CD4-positive, CD25-positive, alpha-beta regulatory T cell (primary cell): ENCODE results near the gene SPTBN2. TPM values are rescaled to one million over a fixed set of nuclear protein-coding genes. Genes with fewer than 3 reads are reported as not detected.
"Not testable (repeated sequence)": the region's sequence is repeated elsewhere in the genome, so short reads cannot be mapped to it uniquely, and the experiment has no call there.

ENCODE experiments used
- ATAC-seq, 2 donors: fragments of 150-1000 bp; cut with Tn5 transposase; one replicate each; pipeline ENCODE4 v1.10.0; 2021; ENCODE audit warnings: low read depth in 2 of 2, moderate number of reproducible peaks in 2 of 2, moderate library complexity in 1 of 2
- DNase-seq, 3 donors: peaks; one replicate each; pipeline versions ENCODE4 v3.0.0 to v3.0.0-alpha.2; 2012 to 2022; ENCODE audit warnings: mixed read lengths in 1 of 3
- H3K27ac ChIP-seq: one replicate; pipeline ENCODE4 v1.7.0; 2013; ENCODE audit warnings: mild to moderate bottlenecking, low read length; ENCODE audit not compliant: insufficient read depth, poor library complexity, severe bottlenecking
- H3K27me3 ChIP-seq: one replicate; pipeline ENCODE4 v1.7.0; 2013; ENCODE audit warnings: low read length; ENCODE audit not compliant: control insufficient read depth, insufficient read depth
- H3K36me3 ChIP-seq: one replicate; pipeline ENCODE4 v1.7.0; 2013; ENCODE audit warnings: mild to moderate bottlenecking, low read length, moderate library complexity; ENCODE audit not compliant: control insufficient read depth, insufficient read depth
- H3K4me1 ChIP-seq: 2 replicates; pipeline ENCODE4 v1.7.0; 2013; ENCODE audit warnings: mild to moderate bottlenecking, low read length; ENCODE audit not compliant: insufficient read depth, control insufficient read depth, poor library complexity, severe bottlenecking
- H3K4me3 ChIP-seq: one replicate; pipeline ENCODE4 v1.7.0; 2013; ENCODE audit warnings: low read depth, mild to moderate bottlenecking, low read length, moderate library complexity
- H3K9me3 ChIP-seq, 2 experiments: 1 replicate in 1 of 2; 2 replicates in 1 of 2; pipeline ENCODE4 v1.7.0; 2013; ENCODE audit warnings: low read length in 2 of 2, mild to moderate bottlenecking in 1 of 2, moderate library complexity in 1 of 2; ENCODE audit not compliant: control insufficient read depth in 2 of 2
- H3K27ac Mint-ChIP-seq, 3 donors: one replicate each; pipeline ENCODE4 v1.8.0; 2020 to 2022; ENCODE audit warnings: mild to moderate bottlenecking in 3 of 3, mixed read lengths in 3 of 3, moderate library complexity in 2 of 3
- H3K27me3 Mint-ChIP-seq: one replicate; pipeline ENCODE4 v1.8.0; 2022; ENCODE audit warnings: mild to moderate bottlenecking, mixed read lengths
- H3K36me3 Mint-ChIP-seq: one replicate; pipeline ENCODE4 v1.8.0; 2020; ENCODE audit warnings: mixed read lengths
- H3K4me1 Mint-ChIP-seq, 4 donors: one replicate each; pipeline ENCODE4 v1.8.0; 2020 to 2022; ENCODE audit warnings: mixed read lengths in 4 of 4, mild to moderate bottlenecking in 1 of 4
- H3K4me3 Mint-ChIP-seq, 4 donors: one replicate each; pipeline ENCODE4 v1.8.0; 2020 to 2022; ENCODE audit warnings: mild to moderate bottlenecking in 4 of 4, mixed read lengths in 4 of 4, moderate library complexity in 3 of 4
- H3K9me3 Mint-ChIP-seq, 7 donors: one replicate each; pipeline ENCODE4 v1.8.0; 2020 to 2022; ENCODE audit warnings: mixed read lengths in 7 of 7, mild to moderate bottlenecking in 3 of 7, moderate library complexity in 2 of 7
- polyA plus RNA-seq, 4 donors: library from polyadenylated mRNA; unstranded; fragments of 300-500 nt; fragmentation: Illumina TruSeq; gene quantifications; one replicate each; pipeline ENCODE4 v1.2.3, GENCODE V29; 2021
- total RNA-seq: library from RNA; stranded (reverse); gene quantifications from one replicate; pipeline ENCODE4 v1.2.3, GENCODE V29; 2022

Gene SPTBN2
- total and polyA plus RNA-seq, 5 donors from 2014 or later: 0.52 TPM; not detected in 4

GRCh38 chr11:66652651-66653050, 76.4 kb downstream of the SPTBN2 start:
- Mint-ChIP-seq H3K4me1 (peaks cover 7 to 48% (median 31%) of the 10 kb centered on the region in 4 donors), H3K27me3 (no peaks in the 10 kb centered on the region), H3K4me3 (no peak overlapping the region), H3K9me3 (no peaks in the 10 kb centered on the region), H3K27ac (peak overlapping the region in 2 of 3 donors; percentile 15 to 38), H3K36me3 (peaks cover 27% of the 10 kb centered on the region)
- Histone ChIP-seq H3K36me3 (peaks cover 45% of the 10 kb centered on the region), H3K27ac (no peak overlapping the region), H3K4me1 (peaks cover 10% of the 10 kb centered on the region), H3K4me3 (no peak overlapping the region), H3K27me3 (no peaks in the 10 kb centered on the region), H3K9me3 (no peaks in the 10 kb centered on the region)
- no peak for DNase-seq
- ATAC-seq: no peak

- no peak for ATAC-seq
- peaks cover 51% of the 10 kb centered on the region for H3K36me3 ChIP-seq
- H3K36me3 Mint-ChIP-seq: peaks cover 40% of the 10 kb centered on the region
Measured at GRCh38 chr11:66651016-66651415, 78.0 kb downstream of the SPTBN2 start.

GRCh38 chr11:66649903-66650302, 79.1 kb downstream of the SPTBN2 start:
- Mint-ChIP-seq H3K27ac (peak overlapping the region in 2 of 3 donors; percentile 23 to 25), H3K36me3 (peaks cover 47% of the 10 kb centered on the region), H3K4me3 (no peak overlapping the region), H3K9me3 (peaks cover 0 to 2% (median 0%) of the 10 kb centered on the region in 7 donors), H3K4me1 (peaks cover 31 to 70% (median 58%) of the 10 kb centered on the region in 4 donors), H3K27me3 (no peaks in the 10 kb centered on the region)
- Histone ChIP-seq H3K4me1 (peaks cover 36% of the 10 kb centered on the region), H3K36me3 (peaks cover 62% of the 10 kb centered on the region), H3K27me3 (no peaks in the 10 kb centered on the region), H3K27ac (no peak overlapping the region), H3K9me3 (no peaks in the 10 kb centered on the region), H3K4me3 (no peak overlapping the region)
- ATAC-seq: no peak
- no peak for DNase-seq

More at GRCh38 chr11:66651016-66651415, 78.0 kb downstream of the SPTBN2 start:
- Histone ChIP-seq H3K9me3 (no peaks in the 10 kb centered on the region), H3K27me3 (no peaks in the 10 kb centered on the region), H3K27ac (no peak overlapping the region), H3K4me1 (peaks cover 25% of the 10 kb centered on the region), H3K4me3 (no peak overlapping the region)
- H3K4me3 Mint-ChIP-seq: peak overlapping the region in 1 of 4 donors; percentile 21
- H3K27me3 Mint-ChIP-seq: no peaks in the 10 kb centered on the region
- no peak overlapping the region for H3K27ac Mint-ChIP-seq
- DNase-seq: no peak
- peaks cover 23 to 64% (median 46%) of the 10 kb centered on the region in 4 donors for H3K4me1 Mint-ChIP-seq
- H3K9me3 Mint-ChIP-seq: peaks cover 0 to under 1% (median 0%) of the 10 kb centered on the region in 7 donors

GRCh38 chr11:66646828-66647227, 82.2 kb downstream of the SPTBN2 start:
- H3K4me3 ChIP-seq: peak overlapping the region; percentile 35
- Mint-ChIP-seq H3K9me3 (peaks cover 0 to 2% (median 0%) of the 10 kb centered on the region in 7 donors), H3K4me1 (peaks cover 47 to 84% (median 72%) of the 10 kb centered on the region in 4 donors), H3K36me3 (peaks cover 62% of the 10 kb centered on the region), H3K27ac (peak overlapping the region in 1 of 3 donors; percentile 27), H3K4me3 (peak overlapping the region in 2 of 4 donors; percentile 59 to 87), H3K27me3 (no peaks in the 10 kb centered on the region)
- no peaks in the 10 kb centered on the region for H3K9me3 ChIP-seq
- no peak overlapping the region for H3K27ac ChIP-seq
- H3K36me3 ChIP-seq: peaks cover 79% of the 10 kb centered on the region
- no peaks in the 10 kb centered on the region for H3K27me3 ChIP-seq
- ATAC-seq (no peak), DNase-seq (no peak)
- peaks cover 67% of the 10 kb centered on the region for H3K4me1 ChIP-seq

- Histone ChIP-seq H3K9me3 (no peaks in the 10 kb centered on the region), H3K36me3 (peaks cover 82% of the 10 kb centered on the region), H3K27ac (no peak overlapping the region), H3K27me3 (no peaks in the 10 kb centered on the region), H3K4me3 (peak overlapping the region; percentile 64), H3K4me1 (peaks cover 79% of the 10 kb centered on the region)
- Mint-ChIP-seq H3K36me3 (peaks cover 76% of the 10 kb centered on the region), H3K4me1 (peaks cover 49 to 89% (median 79%) of the 10 kb centered on the region in 4 donors), H3K4me3 (peak overlapping the region; percentile 78 to 100 (median 94)), H3K27me3 (no peaks in the 10 kb centered on the region), H3K27ac (no peak overlapping the region), H3K9me3 (peaks cover 0 to 2% (median 0%) of the 10 kb centered on the region in 7 donors)
- ATAC-seq: no peak
- DNase-seq: no peak
Measured at GRCh38 chr11:66643745-66644437, 85.1 kb downstream of the SPTBN2 start.

GRCh38 chr11:66641834-66642233, 87.2 kb downstream of the SPTBN2 start:
- Mint-ChIP-seq H3K27ac (peak overlapping the region in 1 of 3 donors; percentile 71), H3K27me3 (no peaks in the 10 kb centered on the region), H3K36me3 (peaks cover 64% of the 10 kb centered on the region), H3K9me3 (peaks cover 0 to 2% (median 0%) of the 10 kb centered on the region in 7 donors), H3K4me3 (peak overlapping the region; percentile 78 to 100 (median 96)), H3K4me1 (peaks cover 40 to 90% (median 81%) of the 10 kb centered on the region in 4 donors)
- Histone ChIP-seq H3K27ac (peak overlapping the region; percentile 50), H3K4me1 (peaks cover 80% of the 10 kb centered on the region), H3K4me3 (peak overlapping the region; percentile 92), H3K36me3 (peaks cover 69% of the 10 kb centered on the region), H3K27me3 (no peaks in the 10 kb centered on the region), H3K9me3 (no peaks in the 10 kb centered on the region)
- ATAC-seq (no peak), DNase-seq (no peak)

GRCh38 chr11:66639814-66640340, 89.1 kb downstream of the SPTBN2 start:
- H3K36me3 Mint-ChIP-seq: peaks cover 46% of the 10 kb centered on the region
- Histone ChIP-seq H3K4me1 (peaks cover 61% of the 10 kb centered on the region), H3K36me3 (peaks cover 52% of the 10 kb centered on the region), H3K4me3 (peak overlapping the region; percentile 92), H3K27ac (peak overlapping the region; percentile 94)
- H3K4me3 Mint-ChIP-seq: peak overlapping the region; percentile 94 to 100 (median 98)
- H3K4me1 Mint-ChIP-seq: peaks cover 23 to 77% (median 66%) of the 10 kb centered on the region in 4 donors
- peak overlapping the region; percentile 95 to 99 (median 97) for H3K27ac Mint-ChIP-seq
- H3K27me3 Mint-ChIP-seq, H3K9me3 ChIP-seq, ATAC-seq, DNase-seq, H3K27me3 ChIP-seq, H3K9me3 Mint-ChIP-seq: not testable (repeated sequence)
